Right atrium auricular region (tissue), 2 donors: ENCODE data around the gene PEX7. TPM values are rescaled to one million over a fixed set of nuclear protein-coding genes. Genes with fewer than 3 reads are reported as not detected.

ENCODE experiments used
- DNase-seq: peaks from one replicate; pipeline ENCODE4 v3.0.0-alpha.2; 2019; ENCODE audit warnings: low spot score
- H3K27ac ChIP-seq, 2 donors: fragments of 200-600 bp; sonication (generic); 1 replicate in 1 of 2; 2 replicates in 1 of 2; pipeline ENCODE4 v1.5.1; 2016 to 2019
- H3K27me3 ChIP-seq, 2 donors: fragments of 200-600 bp; sonication (generic); one replicate each; pipeline versions ENCODE4 v1.5.1 to v1.6.0; 2017 to 2019
- H3K36me3 ChIP-seq: fragments of 200-600 bp; sonication (generic); one replicate; pipeline ENCODE4 v1.5.1; 2016
- H3K4me1 ChIP-seq, 2 donors: fragments of 200-600 bp; sonication (generic); one replicate each; pipeline versions ENCODE4 v1.5.1 to v1.6.0; 2017 to 2019
- H3K4me3 ChIP-seq, 2 donors: fragments of 200-600 bp; sonication (generic); 1 replicate in 1 of 2; 2 replicates in 1 of 2; pipeline ENCODE4 v1.5.1; 2017 to 2019; ENCODE audit warnings: mild to moderate bottlenecking in 1 of 2, moderate library complexity in 1 of 2
- H3K9me3 ChIP-seq, 2 donors: fragments of 200-600 bp; sonication (generic); one replicate each; pipeline ENCODE4 v1.5.1; 2019
- CTCF ChIP-seq, 2 donors: fragments of 200-600 bp; sonication (generic); IDR thresholded peaks; one replicate each; pipeline ENCODE4 v1.5.1; 2019; ENCODE audit warnings: antibody characterized with exemption in 2 of 2
- total RNA-seq, 2 donors: library from RNA; depleted of rRNA; stranded (reverse); fragments of >200 nt; gene quantifications; one replicate each; pipeline ENCODE4 v1.1.0, GENCODE V29; 2016

PEX7 gene
- total RNA-seq, 2 donors from 2014 or later, result 7.2 to 14.5 TPM

DNA sequence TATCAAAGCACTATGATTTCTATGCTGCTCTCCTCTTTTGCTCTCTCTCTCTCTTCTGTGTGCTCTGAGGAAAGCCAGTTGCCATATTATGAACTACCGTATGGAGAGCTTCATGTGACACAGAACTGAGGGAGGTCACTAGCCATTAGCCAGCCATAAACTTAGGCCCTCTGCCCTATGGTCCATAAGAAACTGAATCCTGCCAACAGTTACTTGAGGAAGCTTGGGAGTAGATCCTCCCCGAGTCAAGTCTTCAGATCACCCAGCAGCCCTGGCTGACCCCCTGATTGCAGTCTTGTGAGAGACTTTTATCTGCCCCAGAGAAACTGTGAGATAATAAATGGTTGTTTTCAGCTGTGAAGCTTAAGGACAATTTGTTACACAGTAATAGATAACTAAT is 5.7 kb upstream of the PEX7 start:
- no peaks in the 10 kb centered on the region for H3K27me3 ChIP-seq
- TF ChIP-seq CTCF (IDR thresholded peaks at IDR 0.05), result no peak
- no peak overlapping the region for H3K4me3 ChIP-seq
- H3K9me3 ChIP-seq, result no peaks in the 10 kb centered on the region
- H3K36me3 ChIP-seq, result no peaks in the 10 kb centered on the region
- H3K27ac ChIP-seq, result no peak overlapping the region
- peaks cover 0 to 6% of the 10 kb centered on the region in 2 donors for H3K4me1 ChIP-seq
- no peak for DNase-seq

DNA sequence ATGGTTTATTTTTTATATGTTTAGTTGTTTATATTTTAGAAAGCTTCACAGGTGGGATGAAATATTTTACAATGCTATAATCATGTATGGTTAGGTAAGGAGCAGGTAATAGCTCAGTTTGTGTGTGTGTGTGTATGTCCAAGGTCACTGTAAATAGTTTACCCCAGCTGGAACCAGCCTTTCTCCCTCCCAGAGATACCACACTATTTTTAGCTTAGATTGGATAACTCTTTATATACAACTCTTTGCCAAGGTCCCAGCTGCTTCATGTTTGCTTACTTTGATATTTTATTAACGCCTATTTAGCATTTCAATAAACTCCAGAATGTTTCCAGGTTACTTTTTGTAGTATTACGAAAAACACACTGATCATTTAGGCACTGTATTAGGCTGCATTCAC is 1.8 kb upstream of the PEX7 start:
- Histone ChIP-seq H3K27me3 (no peaks in the 10 kb centered on the region), H3K4me3 (no peak overlapping the region), H3K4me1 (peaks cover 0 to 14% of the 10 kb centered on the region in 2 donors), H3K36me3 (no peaks in the 10 kb centered on the region), H3K27ac (peak overlapping the region in 1 of 2 donors; percentile 54), H3K9me3 (no peaks in the 10 kb centered on the region)
- TF ChIP-seq CTCF (IDR thresholded peaks at IDR 0.05), result no peak
- no peak for DNase-seq

GRCh38 chr6:136822046-136822375 is 381 bp upstream of the PEX7 start:
- no peak for DNase-seq
- TF ChIP-seq CTCF (IDR thresholded peaks at IDR 0.05), result no peak
- H3K4me3 ChIP-seq, result peak overlapping the region; percentile 64 to 73
- H3K27ac ChIP-seq, result peak overlapping the region; percentile 88 to 89
- peaks cover 0 to 14% of the 10 kb centered on the region in 2 donors for H3K4me1 ChIP-seq
- no peaks in the 10 kb centered on the region for H3K36me3 ChIP-seq
- H3K27me3 ChIP-seq, result no peaks in the 10 kb centered on the region
- no peaks in the 10 kb centered on the region for H3K9me3 ChIP-seq

DNA sequence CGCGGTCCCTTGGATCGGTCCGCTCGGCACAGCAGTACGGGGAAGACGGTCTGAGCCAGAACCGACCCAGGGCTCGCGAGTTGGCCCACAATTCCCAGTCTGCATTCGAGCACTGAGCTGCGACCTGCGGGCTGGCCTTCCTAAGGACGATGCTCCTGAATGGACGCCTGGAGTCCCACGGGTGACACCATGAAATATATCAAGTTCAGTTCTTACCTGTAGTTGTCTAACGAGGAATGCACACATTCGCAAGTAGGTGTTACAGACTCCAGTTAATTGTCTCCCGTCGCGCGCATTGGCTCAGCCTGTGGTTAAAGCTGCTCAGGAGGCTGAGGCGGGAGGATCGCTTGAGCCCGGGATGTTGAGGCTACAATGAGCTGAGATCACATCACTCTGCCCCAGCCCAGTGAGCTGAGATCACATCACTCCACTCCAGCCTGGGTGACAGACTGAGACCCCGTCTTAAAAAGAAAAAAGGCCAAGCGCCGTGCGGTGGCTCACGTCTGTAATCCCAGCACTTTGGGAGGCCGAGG is 802 bp downstream of the PEX7 start:
- H3K4me3 ChIP-seq, result peak overlapping the region; percentile 64 to 73
- no peaks in the 10 kb centered on the region for H3K36me3 ChIP-seq
- DNase-seq, result no peak
- H3K4me1 ChIP-seq, result peaks cover 0 to 14% of the 10 kb centered on the region in 2 donors
- peak overlapping the region; percentile 88 to 89 for H3K27ac ChIP-seq
- H3K9me3 ChIP-seq, result no peaks in the 10 kb centered on the region
- TF ChIP-seq CTCF (IDR thresholded peaks at IDR 0.05), result no peak
- no peaks in the 10 kb centered on the region for H3K27me3 ChIP-seq

DNA sequence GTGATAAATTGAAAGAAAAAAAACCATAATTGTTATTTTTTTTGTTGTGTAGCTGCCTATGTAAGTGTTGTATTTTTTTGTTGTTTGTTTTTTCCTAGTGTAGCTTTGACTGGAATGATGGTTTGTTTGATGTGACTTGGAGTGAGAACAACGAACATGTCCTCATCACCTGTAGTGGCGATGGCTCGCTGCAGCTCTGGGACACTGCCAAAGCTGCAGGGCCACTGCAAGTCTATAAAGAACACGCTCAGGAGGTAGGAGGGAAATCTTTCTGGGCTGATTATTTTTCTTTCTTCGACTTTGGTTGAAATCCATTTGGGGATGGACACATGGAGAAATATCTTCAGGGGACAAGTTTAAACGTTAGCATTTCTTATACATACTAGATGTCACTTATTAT is 3.8 kb downstream of the PEX7 start:
- TF ChIP-seq CTCF (IDR thresholded peaks at IDR 0.05), result no peak
- Histone ChIP-seq H3K36me3 (no peaks in the 10 kb centered on the region), H3K9me3 (no peaks in the 10 kb centered on the region), H3K27me3 (no peaks in the 10 kb centered on the region), H3K27ac (no peak overlapping the region), H3K4me1 (peaks cover 0 to 12% of the 10 kb centered on the region in 2 donors), H3K4me3 (no peak overlapping the region)
- no peak for DNase-seq

GRCh38 chr6:136831873-136832562 is 9.6 kb downstream of the PEX7 start:
- H3K27ac ChIP-seq, result no peak overlapping the region
- TF ChIP-seq CTCF (IDR thresholded peaks at IDR 0.05), result no peak
- H3K27me3 ChIP-seq, result no peaks in the 10 kb centered on the region
- no peak for DNase-seq
- H3K4me1 ChIP-seq, result peaks cover 0 to 5% of the 10 kb centered on the region in 2 donors
- no peak overlapping the region for H3K4me3 ChIP-seq
- H3K36me3 ChIP-seq, result no peaks in the 10 kb centered on the region
- peaks cover 0 to 8% of the 10 kb centered on the region in 2 donors for H3K9me3 ChIP-seq
